Immature natural killer cell (primary cell): ENCODE data around the gene RBM43. TPM values are rescaled to one million over a fixed set of nuclear protein-coding genes. Genes with fewer than 3 reads are reported as not detected.

Experiments
- DNase-seq, 3 donors: peaks; one replicate each; pipeline ENCODE4 v3.0.0; 2022; ENCODE audit warnings: mixed read lengths in 1 of 3
- H3K27ac Mint-ChIP-seq, 6 donors: one replicate each; pipeline ENCODE4 v1.8.0; 2020; ENCODE audit warnings: mixed read lengths in 6 of 6, mild to moderate bottlenecking in 5 of 6, inconsistent platforms in 4 of 6, moderate library complexity in 3 of 6
- H3K27me3 Mint-ChIP-seq, 3 donors: one replicate each; pipeline ENCODE4 v1.8.0; 2020 to 2021; ENCODE audit warnings: low read depth in 3 of 3, mild to moderate bottlenecking in 3 of 3, mixed read lengths in 3 of 3, moderate library complexity in 3 of 3, inconsistent platforms in 1 of 3
- H3K36me3 Mint-ChIP-seq, 3 donors: one replicate each; pipeline ENCODE4 v1.8.0; 2020; ENCODE audit warnings: mixed read lengths in 3 of 3, inconsistent platforms in 2 of 3, mild to moderate bottlenecking in 2 of 3
- H3K4me1 Mint-ChIP-seq, 2 donors: one replicate each; pipeline ENCODE4 v1.8.0; 2020; ENCODE audit warnings: inconsistent platforms in 2 of 2, mild to moderate bottlenecking in 2 of 2, mixed read lengths in 2 of 2, moderate library complexity in 1 of 2
- H3K4me3 Mint-ChIP-seq, 5 donors: one replicate each; pipeline ENCODE4 v1.8.0; 2020; ENCODE audit warnings: mild to moderate bottlenecking in 5 of 5, mixed read lengths in 5 of 5, inconsistent platforms in 3 of 5, moderate library complexity in 3 of 5
- H3K9me3 Mint-ChIP-seq, 6 donors: one replicate each; pipeline ENCODE4 v1.8.0; 2020; ENCODE audit warnings: mild to moderate bottlenecking in 6 of 6, mixed read lengths in 6 of 6, inconsistent platforms in 4 of 6, moderate library complexity in 3 of 6
- polyA plus RNA-seq, 3 donors: library from polyadenylated mRNA; unstranded; fragments of 300-500 nt; fragmentation: Illumina TruSeq; gene quantifications; one replicate each; pipeline ENCODE4 v1.2.3, GENCODE V29; 2021

The RBM43 gene
- polyA plus RNA-seq, 3 donors from 2014 or later, result 0.83 to 3.8 (median 1.6) TPM

DNA sequence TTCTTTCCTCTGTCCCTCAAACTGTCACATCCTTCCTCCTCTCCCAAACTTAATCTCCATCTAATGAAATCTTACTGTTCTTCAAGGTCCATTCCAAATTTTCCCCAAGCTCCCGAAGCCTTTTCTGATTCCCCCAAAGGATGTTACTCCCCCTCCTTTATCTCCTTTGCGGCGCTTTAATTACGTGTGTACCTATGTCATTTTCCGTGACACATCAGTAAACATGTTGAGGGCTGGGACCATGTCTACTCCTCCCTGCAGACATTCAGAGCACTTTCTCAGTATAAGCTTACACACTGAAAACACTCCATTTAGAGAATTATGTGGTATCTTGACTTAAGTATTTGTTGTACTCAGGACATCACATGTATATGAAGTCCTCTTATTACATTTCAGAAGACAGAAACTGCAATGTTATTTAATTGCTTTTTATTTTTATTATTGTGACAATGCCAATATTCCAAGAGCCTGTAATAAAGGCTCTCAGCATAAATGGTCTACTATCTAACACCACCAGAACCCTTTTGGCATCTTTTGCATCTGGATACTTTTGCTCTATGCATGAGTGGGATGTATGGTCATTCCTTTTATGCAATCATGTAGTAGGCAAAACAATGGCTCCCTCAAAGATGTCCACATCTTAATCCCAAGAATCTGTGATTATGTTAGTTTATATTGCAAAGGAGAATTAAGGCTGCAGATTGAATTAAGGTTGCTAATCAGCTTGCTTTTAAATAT is 26.0 kb upstream of the RBM43 start:
- H3K4me3 Mint-ChIP-seq, result peak overlapping the region; percentile 88 to 95 (median 94)
- H3K27ac Mint-ChIP-seq, result peak overlapping the region; percentile 76 to 96 (median 89)
- DNase-seq, result no peak
- H3K36me3 Mint-ChIP-seq, result peaks cover 0 to 5% (median 0%) of the 10 kb centered on the region in 3 donors
- peaks cover 4 to 14% (median 10%) of the 10 kb centered on the region in 3 donors for H3K27me3 Mint-ChIP-seq
- H3K9me3 Mint-ChIP-seq, result peaks cover 0 to 3% (median 0%) of the 10 kb centered on the region in 6 donors
- peaks cover 48 to 59% of the 10 kb centered on the region in 2 donors for H3K4me1 Mint-ChIP-seq

DNA sequence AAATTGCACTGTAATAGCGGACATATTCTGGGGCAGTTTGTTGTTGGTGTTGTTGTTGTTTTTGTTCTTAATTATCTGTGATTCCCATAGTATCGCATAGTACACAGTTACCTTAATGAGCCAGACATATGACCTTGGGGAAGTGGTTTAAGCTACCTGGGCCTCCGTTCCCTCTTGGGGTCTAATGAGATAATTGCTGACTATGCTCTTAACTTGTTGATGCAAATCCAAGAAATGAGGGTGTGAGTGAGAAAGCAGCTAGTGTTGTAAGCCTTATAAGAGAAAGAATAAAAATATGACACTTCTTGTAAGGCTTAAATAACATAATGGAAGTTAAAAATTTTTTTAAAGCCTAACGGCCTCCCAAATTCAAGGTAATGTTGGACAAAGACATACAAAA is 20.7 kb upstream of the RBM43 start:
- no peak for DNase-seq
- Mint-ChIP-seq H3K27ac (no peak overlapping the region), H3K27me3 (no peaks in the 10 kb centered on the region), H3K4me3 (no peak overlapping the region), H3K9me3 (no peaks in the 10 kb centered on the region), H3K4me1 (peaks cover 26 to 44% of the 10 kb centered on the region in 2 donors), H3K36me3 (peaks cover 10 to 21% (median 18%) of the 10 kb centered on the region in 3 donors)

DNA sequence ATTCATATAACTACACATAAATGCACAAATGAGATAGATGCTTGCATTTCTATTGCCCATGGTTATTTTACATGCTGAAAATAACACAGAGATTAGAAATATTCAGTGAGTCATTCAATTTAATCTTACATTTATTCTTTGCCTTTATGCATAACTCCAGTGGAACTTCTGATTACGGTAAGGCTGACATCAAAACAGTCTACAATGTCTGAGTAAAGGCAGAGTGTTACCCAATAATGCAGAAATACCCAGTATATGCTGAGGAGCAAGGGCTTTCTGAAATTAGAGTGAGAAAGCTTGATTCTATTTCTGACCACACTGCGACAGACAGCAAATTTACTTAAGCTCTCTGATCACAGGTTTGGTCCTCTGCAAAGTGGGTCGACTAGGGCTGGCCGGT is 18.6 kb upstream of the RBM43 start:
- peaks cover 25 to 36% (median 32%) of the 10 kb centered on the region in 3 donors for H3K36me3 Mint-ChIP-seq
- H3K27me3 Mint-ChIP-seq, result no peaks in the 10 kb centered on the region
- H3K9me3 Mint-ChIP-seq, result no peaks in the 10 kb centered on the region
- H3K4me1 Mint-ChIP-seq, result peaks cover 11 to 22% of the 10 kb centered on the region in 2 donors
- no peak overlapping the region for H3K27ac Mint-ChIP-seq
- no peak overlapping the region for H3K4me3 Mint-ChIP-seq
- no peak for DNase-seq

DNA sequence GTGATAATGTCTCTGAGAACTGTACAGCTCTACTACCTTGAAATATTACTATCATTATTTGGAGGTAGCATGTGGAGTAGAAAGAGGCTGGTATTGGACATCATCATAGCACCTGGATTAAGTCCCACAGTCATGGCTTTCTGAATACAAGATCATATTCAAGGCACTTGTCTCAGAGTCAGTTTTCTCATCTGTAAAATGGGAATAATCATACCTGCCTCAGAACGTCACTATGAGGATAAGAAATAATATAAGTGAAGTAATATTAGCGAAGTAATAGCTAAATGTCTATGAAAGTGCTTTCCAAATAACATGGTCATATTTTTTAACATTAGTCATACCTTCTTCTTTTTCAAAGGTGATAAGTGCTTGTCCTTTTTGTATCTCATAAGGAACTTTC is 16.8 kb upstream of the RBM43 start:
- Mint-ChIP-seq H3K36me3 (peaks cover 31 to 43% (median 34%) of the 10 kb centered on the region in 3 donors), H3K4me3 (no peak overlapping the region), H3K9me3 (no peaks in the 10 kb centered on the region), H3K27ac (no peak overlapping the region), H3K4me1 (peaks cover under 1 to 10% of the 10 kb centered on the region in 2 donors), H3K27me3 (peaks cover 0 to 3% (median 0%) of the 10 kb centered on the region in 3 donors)
- no peak for DNase-seq

DNA sequence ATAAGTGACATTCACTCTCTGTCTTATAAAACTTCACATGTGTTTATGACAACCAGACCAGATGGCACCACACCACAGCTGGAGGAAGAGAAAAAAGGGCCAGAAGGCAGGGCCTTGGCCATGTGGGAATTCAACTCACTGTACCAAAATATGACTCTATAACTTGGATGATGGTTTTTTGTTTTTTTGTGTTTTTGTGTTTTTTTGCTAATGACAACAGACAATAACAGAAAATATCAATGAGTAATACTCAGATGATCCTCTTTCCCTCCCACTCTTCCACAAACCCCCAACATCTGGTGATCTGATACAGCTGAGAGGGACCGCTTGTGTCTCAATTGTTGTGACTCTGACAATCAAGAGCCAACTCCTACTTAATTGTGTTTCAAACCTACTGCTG is 15.4 kb upstream of the RBM43 start:
- Mint-ChIP-seq H3K27me3 (peaks cover 0 to 3% (median 0%) of the 10 kb centered on the region in 3 donors), H3K9me3 (no peaks in the 10 kb centered on the region), H3K4me3 (no peak overlapping the region), H3K4me1 (peaks cover 0 to 4% of the 10 kb centered on the region in 2 donors), H3K27ac (no peak overlapping the region), H3K36me3 (peaks cover 36 to 48% (median 40%) of the 10 kb centered on the region in 3 donors)
- no peak for DNase-seq

DNA sequence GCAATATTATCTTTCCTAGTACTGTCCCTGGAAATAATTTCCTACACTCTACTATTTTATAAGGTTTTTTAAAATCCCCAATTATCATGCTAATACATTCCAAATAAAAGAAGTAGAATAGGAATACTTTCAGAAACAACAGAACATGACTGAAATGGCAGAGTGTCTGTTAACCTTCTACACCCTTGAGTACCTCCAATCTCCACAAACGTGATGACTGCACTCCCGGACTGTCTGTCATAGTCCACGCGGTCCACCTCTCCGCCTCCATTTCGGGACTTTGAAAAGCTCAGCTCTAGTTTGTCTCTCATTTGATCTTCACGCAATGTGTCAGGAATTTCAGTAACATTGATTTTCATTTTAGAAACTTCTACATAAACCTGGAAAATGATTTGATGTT is 13.6 kb upstream of the RBM43 start:
- H3K36me3 Mint-ChIP-seq, result peaks cover 36 to 47% (median 38%) of the 10 kb centered on the region in 3 donors
- H3K27ac Mint-ChIP-seq, result peak overlapping the region in 1 of 6 donors; percentile 67
- no peak overlapping the region for H3K4me3 Mint-ChIP-seq

DNA sequence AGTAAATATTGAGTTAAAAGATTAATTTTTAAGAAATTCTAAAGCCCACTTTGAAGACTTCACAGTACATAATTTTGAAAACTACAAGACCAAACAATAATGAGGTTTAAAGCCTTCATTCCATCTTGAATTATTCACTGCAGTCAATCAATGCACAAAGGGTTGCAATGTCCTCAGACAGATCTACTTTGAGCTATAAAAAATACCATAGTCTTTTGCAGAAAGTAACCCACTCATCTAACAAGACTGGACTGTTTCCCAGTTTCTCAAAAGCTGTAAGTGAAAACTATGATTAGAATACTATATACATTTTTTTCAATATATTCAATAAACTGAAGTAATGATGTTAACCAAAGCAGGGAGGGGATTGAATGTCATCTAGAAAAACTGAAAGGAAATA is 10.2 kb upstream of the RBM43 start:
- Mint-ChIP-seq H3K4me1 (no peaks in the 10 kb centered on the region), H3K27ac (no peak overlapping the region), H3K27me3 (peaks cover 0 to 3% (median 1%) of the 10 kb centered on the region in 3 donors), H3K4me3 (no peak overlapping the region), H3K36me3 (peaks cover 25 to 43% (median 36%) of the 10 kb centered on the region in 3 donors), H3K9me3 (no peaks in the 10 kb centered on the region)
- DNase-seq, result no peak

More for the DNA sequence above, 13.6 kb upstream of the RBM43 start:
- no peak for DNase-seq
- H3K9me3 Mint-ChIP-seq, result no peaks in the 10 kb centered on the region
- H3K27me3 Mint-ChIP-seq, result peaks cover 0 to 3% (median 1%) of the 10 kb centered on the region in 3 donors
- H3K4me1 Mint-ChIP-seq, result no peaks in the 10 kb centered on the region

DNA sequence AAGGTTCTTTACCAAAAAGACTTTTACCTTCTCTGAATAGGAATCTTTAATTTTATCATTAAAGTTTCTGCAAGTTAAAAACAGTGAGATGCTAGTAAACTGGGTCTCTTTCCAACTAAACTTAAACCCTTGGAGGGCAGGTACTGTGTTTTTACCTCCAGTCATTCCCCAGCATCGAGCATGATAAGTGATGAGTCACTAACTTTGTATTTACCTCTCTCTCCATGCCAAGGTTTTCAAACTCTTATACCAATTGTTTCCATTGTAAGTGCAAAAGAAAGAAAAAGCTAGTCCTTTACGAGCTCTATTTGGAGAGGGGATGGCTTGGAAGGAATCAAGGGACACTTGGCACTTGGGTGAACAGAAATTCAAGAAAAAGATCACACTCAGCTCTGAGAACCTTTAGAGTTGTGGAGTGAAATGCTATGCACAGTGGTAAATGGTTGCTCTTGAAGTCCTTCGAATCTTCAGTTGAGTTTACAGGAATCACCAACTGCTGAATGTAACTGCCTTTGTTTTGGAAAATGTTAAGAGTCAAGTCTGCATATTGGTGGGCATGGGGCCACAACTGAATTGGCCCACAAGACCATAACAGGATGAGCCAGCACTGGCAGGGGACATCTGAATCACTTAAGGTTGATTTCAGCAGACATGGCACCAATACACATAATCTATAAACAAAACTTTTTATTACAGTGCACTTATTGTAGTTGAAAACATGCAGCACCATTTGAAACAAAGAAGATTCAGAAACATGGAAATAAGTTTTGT is 8.3 kb upstream of the RBM43 start:
- peaks cover 16 to 28% (median 22%) of the 10 kb centered on the region in 3 donors for H3K36me3 Mint-ChIP-seq
- peak overlapping the region in 2 of 6 donors; percentile 2 to 24 for H3K27ac Mint-ChIP-seq
- no peak overlapping the region for H3K4me3 Mint-ChIP-seq
- H3K27me3 Mint-ChIP-seq, result peaks cover 0 to 3% (median 3%) of the 10 kb centered on the region in 3 donors
- H3K4me1 Mint-ChIP-seq, result no peaks in the 10 kb centered on the region
- H3K9me3 Mint-ChIP-seq, result no peaks in the 10 kb centered on the region
- DNase-seq, result no peak

DNA sequence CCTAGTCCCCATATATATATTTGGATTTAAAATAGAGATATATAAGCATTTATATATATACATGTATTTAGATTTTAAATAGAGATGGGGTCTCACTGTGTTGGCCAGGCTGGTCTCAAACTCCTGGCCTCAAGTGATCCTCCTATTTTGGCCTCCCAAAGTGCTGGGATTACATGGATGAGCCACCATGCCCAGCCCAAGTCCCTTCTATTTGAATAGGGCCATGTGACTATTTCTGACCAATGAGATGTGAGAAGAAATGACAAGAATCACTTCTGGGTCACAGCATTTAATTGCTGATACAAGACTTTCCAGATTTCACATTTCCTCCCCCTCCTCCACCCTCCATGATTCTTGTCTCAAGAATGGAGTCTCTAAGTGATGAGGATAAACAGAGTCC is 6.4 kb upstream of the RBM43 start:
- Mint-ChIP-seq H3K27ac (peak overlapping the region in 5 of 6 donors; percentile 49 to 81 (median 56)), H3K36me3 (peaks cover 16 to 24% (median 18%) of the 10 kb centered on the region in 3 donors), H3K27me3 (peaks cover 0 to 3% (median 2%) of the 10 kb centered on the region in 3 donors), H3K4me3 (no peak overlapping the region), H3K9me3 (no peaks in the 10 kb centered on the region), H3K4me1 (no peaks in the 10 kb centered on the region)
- no peak for DNase-seq

DNA sequence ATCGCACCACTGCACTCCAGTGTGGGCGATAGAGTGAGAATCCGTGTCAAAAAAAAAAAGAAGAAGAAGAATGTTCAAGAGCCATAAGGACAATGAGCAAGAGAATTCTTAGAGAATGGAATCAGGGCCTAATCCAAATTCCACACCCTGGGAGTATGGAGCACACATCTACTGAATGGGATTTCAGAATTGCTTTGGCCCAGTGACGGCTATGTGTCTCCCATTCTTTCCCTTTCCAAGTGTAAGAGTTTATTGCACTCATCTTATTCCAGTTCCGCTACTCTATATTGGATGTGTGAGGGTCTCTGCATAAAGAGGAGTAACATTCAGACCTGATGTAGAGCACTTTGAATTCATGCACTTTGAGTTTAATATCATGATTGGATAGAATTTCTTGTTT is 5.9 kb upstream of the RBM43 start:
- peaks cover 11 to 20% (median 14%) of the 10 kb centered on the region in 3 donors for H3K36me3 Mint-ChIP-seq
- H3K4me3 Mint-ChIP-seq, result no peak overlapping the region
- H3K27ac Mint-ChIP-seq, result peak overlapping the region in 1 of 6 donors; percentile 61
- no peaks in the 10 kb centered on the region for H3K9me3 Mint-ChIP-seq
- peaks cover 2 to 5% of the 10 kb centered on the region in 2 donors for H3K4me1 Mint-ChIP-seq
- DNase-seq, result no peak
- peaks cover 0 to 3% (median 2%) of the 10 kb centered on the region in 3 donors for H3K27me3 Mint-ChIP-seq

DNA sequence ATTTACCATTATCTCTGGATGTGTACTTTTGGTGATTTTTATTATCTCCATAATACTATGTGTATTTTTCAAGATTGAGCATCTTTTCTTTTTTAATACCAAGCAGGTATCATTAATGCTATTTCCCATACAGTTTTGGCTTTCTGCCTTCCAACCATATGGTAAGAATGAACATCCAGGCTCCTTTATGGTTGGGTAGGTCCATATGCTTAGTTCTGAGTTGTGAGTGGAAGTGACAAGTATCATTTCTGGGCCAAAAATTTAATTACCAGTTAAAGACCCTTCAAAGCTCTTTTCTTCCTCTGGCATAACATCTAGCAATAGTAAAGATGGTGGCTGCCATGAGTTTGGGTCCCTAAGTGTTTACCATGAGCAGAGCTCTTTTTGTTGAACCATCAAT is 4.3 kb upstream of the RBM43 start:
- Mint-ChIP-seq H3K4me3 (no peak overlapping the region), H3K4me1 (peaks cover 14 to 18% of the 10 kb centered on the region in 2 donors), H3K9me3 (no peaks in the 10 kb centered on the region), H3K27ac (no peak overlapping the region), H3K27me3 (peaks cover 3 to 11% (median 8%) of the 10 kb centered on the region in 3 donors), H3K36me3 (peaks cover 4 to 13% (median 9%) of the 10 kb centered on the region in 3 donors)
- no peak for DNase-seq

DNA sequence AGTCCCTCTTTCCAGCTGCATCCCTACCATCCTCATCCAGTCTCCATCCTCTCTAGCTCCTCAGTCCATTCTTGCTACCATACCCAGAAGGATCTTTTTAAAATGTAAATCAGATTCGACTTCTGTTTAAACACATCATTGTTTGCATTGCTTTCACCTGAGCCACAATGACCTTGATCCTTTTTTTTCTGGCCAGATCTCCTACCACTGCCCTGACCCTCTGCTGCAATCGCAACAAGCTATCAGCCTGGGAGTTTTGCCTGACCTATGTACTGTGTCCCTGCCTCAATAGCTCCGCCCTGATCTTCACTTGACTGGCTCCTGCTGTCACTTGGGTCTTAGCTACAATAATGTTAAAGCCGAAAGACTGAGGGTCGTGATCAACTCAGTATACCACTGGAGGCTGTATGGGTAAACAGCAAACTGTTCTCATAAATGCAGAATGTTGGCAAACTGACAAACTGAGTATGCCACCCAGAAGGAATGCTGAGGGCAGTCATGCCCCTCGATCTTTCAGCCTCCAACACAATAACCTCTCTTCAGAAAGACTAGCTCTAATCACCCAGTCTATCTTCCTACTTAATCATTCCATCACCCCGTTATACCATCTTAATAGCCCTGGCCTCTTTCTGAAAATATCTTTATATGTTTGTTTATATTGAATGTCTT is 2.6 kb upstream of the RBM43 start:
- H3K4me3 Mint-ChIP-seq, result peak overlapping the region in 4 of 5 donors; percentile 2 to 22 (median 10)
- peaks cover 3 to 11% (median 10%) of the 10 kb centered on the region in 3 donors for H3K27me3 Mint-ChIP-seq
- peak overlapping the region in 5 of 6 donors; percentile 15 to 63 (median 45) for H3K27ac Mint-ChIP-seq
- no peak for DNase-seq
- H3K36me3 Mint-ChIP-seq, result peaks cover 0 to 7% (median 3%) of the 10 kb centered on the region in 3 donors
- peaks cover 27 to 29% of the 10 kb centered on the region in 2 donors for H3K4me1 Mint-ChIP-seq
- H3K9me3 Mint-ChIP-seq, result no peaks in the 10 kb centered on the region

DNA sequence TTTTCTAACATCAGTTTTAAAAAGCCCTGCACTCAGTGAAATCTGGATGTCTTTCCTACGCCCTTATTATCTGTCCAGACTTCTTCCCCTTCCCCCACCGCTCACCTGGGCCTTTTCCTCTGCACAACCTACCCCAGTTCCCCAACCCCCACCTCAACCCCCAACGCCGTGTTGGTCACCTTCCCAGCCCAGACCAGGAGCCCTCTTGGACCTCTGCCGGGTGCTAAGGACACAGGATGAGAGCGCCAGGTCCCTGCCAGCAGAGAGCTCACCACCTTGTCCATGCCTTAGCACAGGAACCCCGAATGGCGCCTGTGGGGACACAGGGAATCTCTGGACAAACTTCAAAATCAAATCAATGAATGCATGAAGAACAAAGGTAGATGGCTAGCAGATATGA is 966 bp upstream of the RBM43 start:
- no peaks in the 10 kb centered on the region for H3K9me3 Mint-ChIP-seq
- H3K4me3 Mint-ChIP-seq, result peak overlapping the region; percentile 37 to 97 (median 95)
- H3K27ac Mint-ChIP-seq, result peak overlapping the region; percentile 66 to 97 (median 94)
- DNase-seq, result no peak
- H3K36me3 Mint-ChIP-seq, result peaks cover 0 to 7% (median 0%) of the 10 kb centered on the region in 3 donors
- peaks cover 29 to 30% of the 10 kb centered on the region in 2 donors for H3K4me1 Mint-ChIP-seq
- peaks cover 3 to 11% (median 10%) of the 10 kb centered on the region in 3 donors for H3K27me3 Mint-ChIP-seq
